Measurements from ENCODE around the gene POLDIP2.

DNA sequence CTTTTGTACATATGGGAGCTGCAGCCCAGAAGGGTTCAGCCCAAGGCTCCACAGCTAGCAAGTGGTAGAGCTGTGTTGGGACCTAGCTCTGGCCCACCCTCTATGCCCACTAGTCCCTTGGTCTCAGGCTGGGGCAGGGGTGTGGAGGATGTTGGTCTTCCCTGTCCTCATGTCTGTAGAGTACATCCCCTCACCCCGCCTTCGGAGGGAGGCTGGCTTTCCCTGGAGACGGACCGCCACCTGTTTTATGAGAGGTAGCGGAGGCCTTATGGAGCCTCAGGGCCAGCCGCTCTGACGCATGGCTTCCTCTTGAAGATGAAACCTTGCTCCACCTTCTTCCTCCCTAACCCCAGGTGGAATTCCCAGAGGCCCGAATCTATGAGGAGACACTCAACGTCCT is 13.3 kb downstream of the POLDIP2 start:
- TF ChIP-seq, protein P1, sequence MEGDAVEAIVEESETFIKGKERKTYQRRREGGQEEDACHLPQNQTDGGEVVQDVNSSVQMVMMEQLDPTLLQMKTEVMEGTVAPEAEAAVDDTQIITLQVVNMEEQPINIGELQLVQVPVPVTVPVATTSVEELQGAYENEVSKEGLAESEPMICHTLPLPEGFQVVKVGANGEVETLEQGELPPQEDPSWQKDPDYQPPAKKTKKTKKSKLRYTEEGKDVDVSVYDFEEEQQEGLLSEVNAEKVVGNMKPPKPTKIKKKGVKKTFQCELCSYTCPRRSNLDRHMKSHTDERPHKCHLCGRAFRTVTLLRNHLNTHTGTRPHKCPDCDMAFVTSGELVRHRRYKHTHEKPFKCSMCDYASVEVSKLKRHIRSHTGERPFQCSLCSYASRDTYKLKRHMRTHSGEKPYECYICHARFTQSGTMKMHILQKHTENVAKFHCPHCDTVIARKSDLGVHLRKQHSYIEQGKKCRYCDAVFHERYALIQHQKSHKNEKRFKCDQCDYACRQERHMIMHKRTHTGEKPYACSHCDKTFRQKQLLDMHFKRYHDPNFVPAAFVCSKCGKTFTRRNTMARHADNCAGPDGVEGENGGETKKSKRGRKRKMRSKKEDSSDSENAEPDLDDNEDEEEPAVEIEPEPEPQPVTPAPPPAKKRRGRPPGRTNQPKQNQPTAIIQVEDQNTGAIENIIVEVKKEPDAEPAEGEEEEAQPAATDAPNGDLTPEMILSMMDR (IDR thresholded peaks at IDR 0.05; ENCODE audit: insufficient read depth, low read depth, low read length) = no peak
- TF ChIP-seq EZH2 (IDR thresholded peaks at IDR 0.05; ENCODE audit: insufficient read depth, low read length) = no peak
